ENCODE results near the gene LSR.

DNA sequence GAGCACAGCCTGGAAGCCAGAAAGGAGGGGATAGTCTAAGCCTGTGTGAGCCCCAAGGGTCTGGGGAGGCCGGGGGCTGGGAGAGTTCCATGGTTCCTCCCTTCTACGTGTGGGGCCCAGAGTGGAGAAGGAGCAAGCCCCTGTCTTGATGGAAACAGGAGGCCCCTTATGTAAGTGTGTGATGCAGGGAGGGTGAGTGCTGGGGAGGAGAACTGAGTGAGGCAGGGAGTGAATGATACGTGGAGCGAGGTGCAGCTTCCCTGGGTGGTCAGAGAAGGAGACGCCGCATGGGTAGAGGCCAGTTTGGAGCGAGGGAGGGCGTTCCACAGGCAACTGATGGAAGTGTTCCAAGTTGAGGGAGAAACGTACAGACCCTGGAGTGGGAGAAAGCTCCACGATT lies 59.1 kb downstream of the LSR start:
- TF ChIP-seq CTCF (conservative IDR thresholded peaks at IDR 0.05; ENCODE audit: low read depth in 2 of 2) (no peak), EZH2phosphoT487 (IDR thresholded peaks at IDR 0.05; ENCODE audit: unreplicated experiment) (no peak), ZNF114 (CRISPR knock-in tag; IDR thresholded peaks at IDR 0.05) (no peak), POLR2AphosphoS5 (IDR thresholded peaks at IDR 0.05; ENCODE audit: low read depth) (no peak), EZH2 (IDR thresholded peaks at IDR 0.05; ENCODE audit: low read depth, unreplicated experiment) (no peak)
